GM19035 (cell line): ENCODE results near the gene LRRC3.

ENCODE experiments used
- ATAC-seq: cut with Tn5 transposase; IDR thresholded peaks from one replicate; pipeline ENCODE4 v1.9.1; 2021; ENCODE audit not compliant: unreplicated experiment

The LRRC3 gene

DNA sequence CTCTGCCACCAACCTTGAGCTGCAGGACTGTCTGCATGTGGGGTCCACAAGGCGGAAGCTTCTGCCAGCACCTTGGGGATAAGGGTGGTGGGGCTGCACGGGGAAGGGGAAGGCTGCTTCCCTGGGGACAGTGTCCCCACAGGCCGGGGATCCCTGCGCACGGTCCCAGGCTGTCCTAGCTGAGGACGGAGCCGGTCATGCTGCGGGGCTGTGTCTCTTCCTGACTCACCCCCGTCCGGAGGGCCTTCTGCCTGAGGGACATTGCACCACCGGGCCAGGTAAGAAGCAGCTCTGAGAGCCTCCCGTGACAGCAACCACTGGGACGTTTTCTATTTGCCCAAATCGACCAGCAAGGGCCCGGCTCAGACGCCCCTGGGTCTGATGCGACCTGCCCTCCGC, 54.8 kb downstream of the LRRC3 start:
- ATAC-seq, result no peak

DNA sequence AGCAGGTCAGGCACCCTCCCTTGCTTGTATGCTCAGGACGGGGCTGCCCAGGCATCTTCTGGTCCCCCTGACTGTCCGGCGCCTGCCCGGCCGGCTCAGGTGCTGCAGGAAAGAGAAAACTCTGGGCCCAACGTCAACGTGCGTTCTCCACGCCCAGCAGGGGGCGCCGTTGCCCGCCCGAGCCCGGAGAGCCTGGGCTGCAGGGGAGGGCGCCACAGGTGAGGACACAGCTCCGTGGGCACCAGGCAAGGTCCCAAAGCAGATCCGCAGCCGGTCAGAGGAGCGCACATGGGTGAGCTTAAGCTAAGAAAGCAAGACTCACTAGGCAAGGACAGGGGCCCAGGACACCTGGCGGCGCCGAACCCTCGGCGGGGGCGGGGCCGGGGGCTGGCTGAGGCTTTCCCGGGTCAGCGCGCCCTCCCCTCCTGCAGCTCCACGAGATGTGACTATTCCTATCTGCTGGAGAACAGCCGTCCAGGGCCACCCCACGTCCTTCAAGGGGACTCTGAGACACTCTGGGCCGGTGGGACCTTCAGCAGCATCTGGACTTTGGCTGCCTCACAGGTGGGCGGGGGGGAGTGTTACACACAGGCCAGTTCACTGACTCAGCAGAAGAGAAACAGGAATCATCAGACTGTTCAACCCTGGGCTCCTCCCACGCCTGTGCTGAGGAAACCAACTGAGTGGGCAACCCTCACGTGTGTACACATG, 55.4 kb downstream of the LRRC3 start:
- ATAC-seq, result no peak

DNA sequence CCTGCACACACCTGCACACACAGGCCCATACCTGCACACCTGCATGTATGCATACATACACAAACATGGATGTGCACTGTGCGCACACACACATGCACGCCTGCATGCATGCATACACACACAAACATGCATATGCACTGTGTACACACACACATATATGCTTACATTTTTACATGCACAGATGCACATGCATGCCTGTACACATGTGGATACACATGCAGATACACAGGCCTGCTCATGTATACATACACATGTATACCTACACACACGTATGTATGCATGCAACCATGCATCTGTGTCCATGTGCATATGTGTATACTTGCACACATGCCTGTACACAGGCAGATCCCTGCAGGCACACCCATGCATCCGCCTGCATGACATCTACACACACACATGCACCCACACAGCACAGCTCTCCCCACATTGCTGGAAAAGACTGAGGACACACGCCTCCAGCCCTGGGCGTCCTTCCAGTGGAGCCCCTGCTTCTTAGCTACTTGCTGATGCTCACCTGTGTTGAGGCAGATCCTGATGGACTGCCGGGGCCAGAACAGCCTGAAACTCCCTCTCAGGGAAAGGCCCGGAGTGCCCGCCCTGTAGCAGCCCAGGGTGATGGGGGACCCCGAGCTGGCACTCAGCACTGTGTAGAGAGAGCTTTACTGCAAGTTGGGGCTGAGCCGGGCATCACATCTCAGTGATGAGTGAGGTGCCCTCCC, 56.1 kb downstream of the LRRC3 start:
- no peak for ATAC-seq
